AG08396 (cell line): ENCODE results near the gene APCDD1L.
"Not testable (repeated sequence)": the region's sequence is repeated elsewhere in the genome, so short reads cannot be mapped to it uniquely, and the experiment has no call there.

Experiments used
- DNase-seq: peaks from one replicate; pipeline ENCODE4 v3.0.0; 2012; ENCODE audit warnings: low spot score, mixed read lengths

The APCDD1L gene

GRCh38 chr20:58545565-58546415, 30.6 kb upstream of the APCDD1L start:
- no peak for DNase-seq

- no peak for DNase-seq
Observed at GRCh38 chr20:58544891-58545290, 29.7 kb upstream of the APCDD1L start.

GRCh38 chr20:58544286-58544685, 29.1 kb upstream of the APCDD1L start:
- no peak for DNase-seq

- no peak for DNase-seq
Observed at GRCh38 chr20:58543274-58543673, 28.1 kb upstream of the APCDD1L start.

- no peak for DNase-seq
Observed at GRCh38 chr20:58542411-58543095, 27.4 kb upstream of the APCDD1L start.

GRCh38 chr20:58542034-58542410, 26.8 kb upstream of the APCDD1L start:
- DNase-seq: not testable (repeated sequence)

- peak; percentile 50 for DNase-seq
Observed at GRCh38 chr20:58538752-58539151, 23.6 kb upstream of the APCDD1L start.

GRCh38 chr20:58537831-58538230, 22.6 kb upstream of the APCDD1L start:
- DNase-seq: no peak

GRCh38 chr20:58536289-58536688, 21.1 kb upstream of the APCDD1L start:
- DNase-seq: no peak

GRCh38 chr20:58531657-58532056, 16.5 kb upstream of the APCDD1L start:
- no peak for DNase-seq

- no peak for DNase-seq
Observed at GRCh38 chr20:58531063-58531462, 15.9 kb upstream of the APCDD1L start.

GRCh38 chr20:58528412-58528811, 13.2 kb upstream of the APCDD1L start:
- DNase-seq: no peak

GRCh38 chr20:58526411-58526810, 11.2 kb upstream of the APCDD1L start:
- DNase-seq: no peak

- peak; percentile 72 for DNase-seq
Observed at GRCh38 chr20:58524814-58525213, 9.6 kb upstream of the APCDD1L start.

- DNase-seq: peak; percentile 42
Observed at GRCh38 chr20:58523971-58524315, 8.7 kb upstream of the APCDD1L start.

- DNase-seq: no peak
Observed at GRCh38 chr20:58523072-58523970, 8.1 kb upstream of the APCDD1L start.

GRCh38 chr20:58522666-58523065, 7.5 kb upstream of the APCDD1L start:
- no peak for DNase-seq

- no peak for DNase-seq
Observed at GRCh38 chr20:58521763-58522162, 6.6 kb upstream of the APCDD1L start.

GRCh38 chr20:58519940-58520712, 4.9 kb upstream of the APCDD1L start:
- no peak for DNase-seq

GRCh38 chr20:58518896-58519593, 3.8 kb upstream of the APCDD1L start:
- DNase-seq: no peak

- DNase-seq: no peak
Observed at GRCh38 chr20:58518387-58518786, 3.2 kb upstream of the APCDD1L start.
